Measurements from ENCODE around the gene ATG5. TPM values are rescaled to one million over a fixed set of nuclear protein-coding genes. Genes with fewer than 3 reads are reported as not detected.
A peak's percentile ranks its signal among the peaks of the same experiment; 100 is the strongest.

ATG5 gene
- total RNA-seq, 1 experiment from 2014 or later = 26.9 TPM

GRCh38 chr6:106290032-106290431 lies 35.5 kb downstream of the ATG5 start:
- BruUV-seq (replicated peaks) = no TSS peak
- peaks cover 22% of the 10 kb centered on the region for H3K36me3 Mint-ChIP-seq (ENCODE audit: insufficient read depth, unreplicated experiment)
- Histone ChIP-seq H3K4me1 (peaks cover 8% of the 10 kb centered on the region; the same call in 1 of the 2 replicates), H3K36me3 (ENCODE audit: control insufficient read depth, insufficient read depth, low read length) (no peaks in the 10 kb centered on the region), H3K27me3 (replicated peaks; ENCODE audit: control insufficient read depth, insufficient read depth, low read length) (no peaks in the 10 kb centered on the region), H3K9me3 (no peaks in the 10 kb centered on the region), H3K4me3 (ENCODE audit: low read depth, low read length) (no peak overlapping the region)
- POLR2A ChIA-PET = no interaction called here
- no peaks in the 10 kb centered on the region for H3K27me3 Mint-ChIP-seq (ENCODE audit: insufficient read depth, unreplicated experiment)
- no peak for TF ChIP-seq CTCF (IDR thresholded peaks at IDR 0.05; ENCODE audit: insufficient read depth in 1 of 2, low read depth in 1 of 2, low read length in 1 of 2, severe bottlenecking in 1 of 2, unreplicated experiment in 1 of 2)
- DNase-seq = no peak
- H3K4me1 Mint-ChIP-seq (ENCODE audit: low read depth, unreplicated experiment) = no peaks in the 10 kb centered on the region
- H3K4me3 Mint-ChIP-seq (ENCODE audit: unreplicated experiment) = no peak overlapping the region
- H3K27ac Mint-ChIP-seq (ENCODE audit: unreplicated experiment) = no peak overlapping the region
- peaks cover 10% of the 10 kb centered on the region for H3K9me3 Mint-ChIP-seq (ENCODE audit: unreplicated experiment)
- intact Hi-C loops (cut with micrococcal nuclease; ENCODE audit: unreplicated experiment) = no loop called here
- CTCF ChIA-PET = no interaction called here

- peaks cover 8% of the 10 kb centered on the region; the same call in 1 of the 2 replicates for H3K4me1 ChIP-seq
- Mint-ChIP-seq H3K27ac (ENCODE audit: unreplicated experiment) (no peak overlapping the region), H3K27me3 (ENCODE audit: insufficient read depth, unreplicated experiment) (no peaks in the 10 kb centered on the region), H3K4me1 (ENCODE audit: low read depth, unreplicated experiment) (no peaks in the 10 kb centered on the region), H3K36me3 (ENCODE audit: insufficient read depth, unreplicated experiment) (peaks cover 17% of the 10 kb centered on the region), H3K9me3 (ENCODE audit: unreplicated experiment) (peaks cover 10% of the 10 kb centered on the region), H3K4me3 (ENCODE audit: unreplicated experiment) (no peak overlapping the region)
- intact Hi-C loops (cut with micrococcal nuclease; ENCODE audit: unreplicated experiment) = no loop called here
- no peaks in the 10 kb centered on the region for H3K9me3 ChIP-seq
- DNase-seq = peak in 1 of 2 experiments; percentile 6
- BruUV-seq (replicated peaks) = no TSS peak
- TF ChIP-seq CTCF (IDR thresholded peaks at IDR 0.05; ENCODE audit: insufficient read depth in 1 of 2, low read depth in 1 of 2, low read length in 1 of 2, severe bottlenecking in 1 of 2, unreplicated experiment in 1 of 2) = no peak
- no peaks in the 10 kb centered on the region for H3K36me3 ChIP-seq (ENCODE audit: control insufficient read depth, insufficient read depth, low read length)
- no peaks in the 10 kb centered on the region for H3K27me3 ChIP-seq (replicated peaks; ENCODE audit: control insufficient read depth, insufficient read depth, low read length)
- ChIA-PET POLR2A (no interaction called here), CTCF (no interaction called here)
- no peak overlapping the region for H3K4me3 ChIP-seq (ENCODE audit: low read depth, low read length)
Measured at GRCh38 chr6:106287215-106287614, 38.3 kb downstream of the ATG5 start.

GRCh38 chr6:106286746-106287145 lies 38.8 kb downstream of the ATG5 start:
- Histone ChIP-seq H3K27me3 (replicated peaks; ENCODE audit: control insufficient read depth, insufficient read depth, low read length) (no peaks in the 10 kb centered on the region), H3K4me3 (ENCODE audit: low read depth, low read length) (no peak overlapping the region), H3K4me1 (peaks cover 8% of the 10 kb centered on the region; the same call in 1 of the 2 replicates), H3K36me3 (ENCODE audit: control insufficient read depth, insufficient read depth, low read length) (no peaks in the 10 kb centered on the region), H3K9me3 (no peaks in the 10 kb centered on the region)
- H3K27me3 Mint-ChIP-seq (ENCODE audit: insufficient read depth, unreplicated experiment) = no peaks in the 10 kb centered on the region
- no peak overlapping the region for H3K4me3 Mint-ChIP-seq (ENCODE audit: unreplicated experiment)
- TF ChIP-seq CTCF (IDR thresholded peaks at IDR 0.05; ENCODE audit: insufficient read depth in 1 of 2, low read depth in 1 of 2, low read length in 1 of 2, severe bottlenecking in 1 of 2, unreplicated experiment in 1 of 2) = no peak
- intact Hi-C loops (cut with micrococcal nuclease; ENCODE audit: unreplicated experiment) = no loop called here
- no peak overlapping the region for H3K27ac Mint-ChIP-seq (ENCODE audit: unreplicated experiment)
- no peak for DNase-seq
- no peaks in the 10 kb centered on the region for H3K4me1 Mint-ChIP-seq (ENCODE audit: low read depth, unreplicated experiment)
- H3K36me3 Mint-ChIP-seq (ENCODE audit: insufficient read depth, unreplicated experiment) = peaks cover 13% of the 10 kb centered on the region
- ChIA-PET CTCF (no interaction called here), POLR2A (no interaction called here)
- peaks cover 6% of the 10 kb centered on the region for H3K9me3 Mint-ChIP-seq (ENCODE audit: unreplicated experiment)
- BruUV-seq (replicated peaks) = no TSS peak

Measured in Caco-2 (cell line).